GM21360 (cell line): Measurements from ENCODE around the gene RPH3AL.
"Not testable (repeated sequence)": the region's sequence is repeated elsewhere in the genome, so short reads cannot be mapped to it uniquely, and the experiment has no call there.

Experiments used
- ATAC-seq: cut with Tn5 transposase; IDR thresholded peaks from one replicate; pipeline ENCODE4 v1.9.1; 2021; ENCODE audit warnings: mild to moderate bottlenecking, moderate library complexity; ENCODE audit not compliant: unreplicated experiment

The RPH3AL gene

GRCh38 chr17:320809-321385, 31.7 kb downstream of the RPH3AL start:
- ATAC-seq: no peak

GRCh38 chr17:320139-320538, 32.5 kb downstream of the RPH3AL start:
- ATAC-seq: no peak

GRCh38 chr17:319266-319665, 33.3 kb downstream of the RPH3AL start:
- no peak for ATAC-seq

GRCh38 chr17:317070-317469, 35.5 kb downstream of the RPH3AL start:
- not testable (repeated sequence) for ATAC-seq

- ATAC-seq: not testable (repeated sequence)
Observed at GRCh38 chr17:315399-315798, 37.2 kb downstream of the RPH3AL start.

- not testable (repeated sequence) for ATAC-seq
Observed at GRCh38 chr17:314614-314944, 38.0 kb downstream of the RPH3AL start.

- ATAC-seq: no peak
Observed at GRCh38 chr17:313911-314613, 38.5 kb downstream of the RPH3AL start.

- ATAC-seq: no peak
Observed at GRCh38 chr17:313231-313630, 39.4 kb downstream of the RPH3AL start.

- ATAC-seq: no peak
Observed at GRCh38 chr17:312476-313148, 40.0 kb downstream of the RPH3AL start.

- ATAC-seq: no peak
Observed at GRCh38 chr17:311119-311782, 41.4 kb downstream of the RPH3AL start.

GRCh38 chr17:310111-311010, 42.2 kb downstream of the RPH3AL start:
- no peak for ATAC-seq

- ATAC-seq: no peak
Observed at GRCh38 chr17:309361-309888, 43.2 kb downstream of the RPH3AL start.

- no peak for ATAC-seq
Observed at GRCh38 chr17:307741-308507, 44.7 kb downstream of the RPH3AL start.

GRCh38 chr17:307295-307691, 45.3 kb downstream of the RPH3AL start:
- ATAC-seq: no peak

GRCh38 chr17:306536-307294, 45.9 kb downstream of the RPH3AL start:
- ATAC-seq: no peak

GRCh38 chr17:306116-306515, 46.5 kb downstream of the RPH3AL start:
- ATAC-seq: no peak

GRCh38 chr17:305090-305976, 47.3 kb downstream of the RPH3AL start:
- no peak for ATAC-seq

- no peak for ATAC-seq
Observed at GRCh38 chr17:304461-304860, 48.1 kb downstream of the RPH3AL start.
